Stimulated activated CD4-positive, alpha-beta T cell treated with anti-CD3 and anti-CD28 coated beads, Interleukin-1b, Interleukin-23, amount 100 ng/mL, for 1 hour (primary cell): ENCODE data around the gene DRGX.

Source experiments
- DNase-seq, 2 donors: peaks; one replicate each; pipeline ENCODE4 v3.0.0-alpha.2; 2020; ENCODE audit warnings: low read depth in 2 of 2

Gene DRGX

GRCh38 chr10:49361735-49362568 lies 33.9 kb downstream of the DRGX start:
- no peak for DNase-seq

GRCh38 chr10:49361178-49361554 lies 34.7 kb downstream of the DRGX start:
- DNase-seq = no peak

GRCh38 chr10:49360271-49361177 lies 35.4 kb downstream of the DRGX start:
- no peak for DNase-seq

- no peak for DNase-seq
Measured at GRCh38 chr10:49359349-49360270, 36.3 kb downstream of the DRGX start.

GRCh38 chr10:49357910-49358309 lies 38.0 kb downstream of the DRGX start:
- no peak for DNase-seq

DNA sequence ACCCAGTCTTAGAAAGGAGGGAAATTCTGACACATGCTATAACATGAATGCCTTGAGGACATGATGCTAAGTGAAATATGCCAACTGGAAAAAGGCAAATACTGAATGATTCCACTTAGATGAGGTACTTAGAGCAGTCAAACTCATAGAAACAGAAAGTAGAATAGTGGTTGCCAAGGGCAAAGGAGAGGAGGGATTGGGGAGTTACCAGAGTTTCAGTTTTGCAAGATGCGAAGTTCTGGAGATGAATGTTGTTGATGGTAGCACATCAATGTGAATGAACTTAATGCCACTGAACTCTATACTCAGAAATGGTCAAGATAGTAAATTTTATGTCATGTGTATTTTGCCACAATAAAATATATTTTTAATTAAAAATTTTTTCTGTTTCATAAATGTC lies 38.9 kb downstream of the DRGX start:
- no peak for DNase-seq

GRCh38 chr10:49356181-49356580 lies 39.7 kb downstream of the DRGX start:
- no peak for DNase-seq

GRCh38 chr10:49355221-49355620 lies 40.7 kb downstream of the DRGX start:
- no peak for DNase-seq

GRCh38 chr10:49354593-49354992 lies 41.3 kb downstream of the DRGX start:
- no peak for DNase-seq

DNA sequence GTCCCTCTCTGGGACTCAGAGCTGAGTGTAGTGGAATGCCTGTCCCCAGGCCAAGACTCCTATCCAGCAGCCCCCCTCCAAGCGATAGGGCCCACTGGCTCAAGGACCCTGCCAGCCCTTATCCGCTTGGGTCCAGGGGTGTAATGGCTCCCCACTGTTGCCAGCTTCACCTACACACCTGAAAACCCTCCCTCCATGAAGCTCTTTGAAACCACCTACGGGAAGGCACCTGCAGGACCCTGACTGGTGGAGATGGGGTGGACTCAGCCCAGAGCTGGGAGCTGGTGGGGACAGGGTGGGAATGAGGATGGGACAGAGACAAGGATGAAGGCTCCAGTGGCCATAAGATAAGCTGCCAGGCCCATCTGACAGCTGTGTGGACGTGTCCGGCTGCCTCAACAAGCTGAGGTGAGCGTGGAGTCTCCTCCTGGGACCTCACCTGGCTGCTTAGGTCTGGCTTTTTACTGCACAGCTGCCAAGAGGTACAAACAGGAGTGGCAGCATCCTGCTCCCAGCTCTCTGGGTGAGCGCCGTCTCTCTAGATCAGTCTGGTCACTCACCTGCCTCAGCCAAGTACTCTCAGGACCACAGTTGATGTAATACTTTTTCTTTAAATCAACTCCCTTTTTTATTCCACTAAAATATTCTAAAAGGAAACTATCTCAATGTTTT lies 41.9 kb downstream of the DRGX start:
- DNase-seq = no peak

GRCh38 chr10:49353026-49353894 lies 42.6 kb downstream of the DRGX start:
- DNase-seq = no peak

DNA sequence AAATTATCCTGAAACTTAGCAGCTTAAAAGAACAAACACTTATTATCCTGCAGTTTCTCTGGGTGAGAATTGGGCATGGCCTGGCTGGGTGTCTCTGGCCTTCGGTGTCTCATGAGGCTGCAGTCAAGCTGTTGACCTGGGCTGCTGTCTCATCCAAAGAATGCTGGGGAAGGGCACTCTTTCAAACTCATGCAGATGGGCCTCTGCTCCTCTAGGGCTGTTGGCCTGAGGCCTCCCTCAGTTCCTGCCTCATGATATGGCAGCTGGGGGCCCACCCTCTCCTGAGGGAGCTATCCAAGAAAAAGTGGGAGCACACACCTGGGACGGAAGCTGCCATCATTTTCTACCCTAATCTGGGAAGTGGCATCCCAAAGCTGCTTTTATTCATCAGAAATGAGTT lies 43.6 kb downstream of the DRGX start:
- DNase-seq = no peak

DNA sequence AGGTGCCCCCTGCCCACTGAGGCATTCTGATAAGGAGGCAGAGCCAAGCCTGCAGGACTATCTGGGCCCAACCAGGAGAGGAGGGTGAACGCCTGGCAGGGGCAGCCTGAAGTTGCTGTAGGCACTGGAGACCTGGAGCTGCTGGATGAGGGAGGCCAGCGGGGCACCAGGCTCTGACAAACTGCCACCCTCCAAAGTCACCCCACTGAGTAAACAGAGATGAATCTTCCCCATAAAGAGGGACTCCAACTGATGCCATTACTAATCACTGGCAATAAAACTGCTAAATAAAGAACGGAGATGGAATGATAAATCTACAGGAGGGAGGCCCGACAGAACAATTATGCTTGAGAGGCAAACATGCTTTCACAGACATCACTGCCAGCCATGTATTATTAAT lies 44.2 kb downstream of the DRGX start:
- no peak for DNase-seq

GRCh38 chr10:49350846-49351532 lies 44.9 kb downstream of the DRGX start:
- DNase-seq = no peak

DNA sequence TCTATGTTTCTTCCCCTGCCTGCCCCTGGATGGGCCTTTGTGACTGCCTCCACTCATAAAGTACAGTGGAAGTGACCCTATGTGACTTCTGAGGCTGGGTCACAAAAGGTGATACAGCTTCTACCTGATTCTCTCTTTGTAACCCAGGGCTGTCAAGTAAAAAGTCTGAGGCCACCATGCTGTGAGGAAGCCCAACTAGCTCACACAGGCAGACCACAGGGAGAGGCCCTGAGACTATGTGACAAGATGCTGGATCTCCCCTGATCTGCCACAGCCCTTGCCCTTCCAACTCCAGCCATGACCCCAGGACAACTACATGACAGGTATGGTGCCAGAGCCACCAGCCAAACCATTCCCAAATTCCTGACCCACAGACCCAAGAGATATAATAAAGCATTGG lies 45.8 kb downstream of the DRGX start:
- DNase-seq = no peak

- no peak for DNase-seq
Measured at GRCh38 chr10:49349390-49349789, 46.5 kb downstream of the DRGX start.

GRCh38 chr10:49348593-49348992 lies 47.3 kb downstream of the DRGX start:
- no peak for DNase-seq

DNA sequence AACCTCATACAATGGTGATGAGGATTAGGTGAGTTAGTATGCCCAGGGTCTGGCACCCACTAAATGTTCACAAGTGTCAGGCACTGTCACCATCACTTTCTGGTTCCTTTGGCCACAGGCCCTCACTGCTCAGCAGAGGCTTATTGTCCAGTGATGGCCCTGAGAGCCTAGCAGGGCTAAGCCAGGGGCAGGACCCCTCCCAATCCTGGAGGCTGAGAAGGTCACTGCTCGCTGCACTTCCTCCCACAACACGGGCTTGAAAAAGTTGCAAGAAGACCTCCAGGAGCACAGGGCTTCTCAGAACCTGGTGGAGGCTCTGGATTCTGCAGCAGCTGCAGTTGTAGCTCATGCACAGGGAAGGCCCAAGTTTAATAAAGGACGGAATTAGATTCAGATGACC lies 48.1 kb downstream of the DRGX start:
- no peak for DNase-seq

DNA sequence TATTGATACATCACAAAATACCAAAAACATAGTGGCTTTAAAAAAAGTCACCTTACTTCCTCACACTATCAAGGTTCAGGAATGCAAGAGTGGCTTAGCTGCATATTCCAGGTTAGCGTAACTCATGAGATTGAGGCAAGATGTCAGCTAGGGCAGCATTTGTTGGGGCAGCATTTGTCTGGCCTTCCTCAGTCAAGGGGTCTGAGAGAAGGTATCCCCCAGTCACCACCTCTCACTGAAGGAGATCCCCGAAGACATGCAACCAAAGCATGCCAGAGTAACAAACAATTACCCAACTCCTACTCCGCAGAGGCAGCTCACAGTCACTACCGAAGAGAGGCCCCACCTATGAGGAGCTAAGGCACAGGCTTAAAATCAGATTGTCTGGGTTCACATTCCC lies 48.5 kb downstream of the DRGX start:
- DNase-seq = no peak

DNA sequence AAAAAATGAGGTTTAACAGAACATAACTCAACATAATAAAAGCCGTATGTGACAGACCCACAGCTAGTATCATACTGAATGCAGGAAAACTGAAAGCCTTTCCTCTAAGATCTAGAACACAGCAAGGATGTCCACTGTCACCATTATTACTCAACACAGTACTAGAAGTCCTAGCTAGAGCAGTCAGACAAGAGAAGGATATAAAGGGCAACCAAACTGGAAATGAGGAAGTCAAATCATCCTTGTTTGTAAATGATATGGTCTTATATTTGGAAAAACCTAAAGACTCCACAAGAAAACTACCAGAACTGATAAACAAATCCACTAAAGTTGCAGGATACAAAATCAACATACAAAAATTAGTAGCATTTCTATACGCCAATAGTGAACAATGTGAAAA lies 51.0 kb downstream of the DRGX start:
- no peak for DNase-seq
